Breast epithelium (tissue), 4 donors: ENCODE results near the gene RADIL. TPM values are rescaled to one million over a fixed set of nuclear protein-coding genes. Genes with fewer than 3 reads are reported as not detected.
A peak's percentile ranks its signal among the peaks of the same experiment; 100 is the strongest.

ENCODE experiments used
- DNase-seq, 2 donors: peaks; one replicate each; pipeline ENCODE4 v3.0.0-alpha.2; 2019; ENCODE audit warnings: low spot score in 2 of 2
- H3K27ac ChIP-seq, 2 donors: fragments of 200-600 bp; sonication (generic) in 1 of 2; one replicate each; pipeline ENCODE4 v1.5.1; 2016 to 2019; ENCODE audit warnings: mild to moderate bottlenecking in 1 of 2
- H3K27me3 ChIP-seq, 2 donors: fragments of 200-600 bp; sonication (generic) in 1 of 2; one replicate each; pipeline versions ENCODE4 v1.5.1 to v1.6.0; 2017 to 2019; ENCODE audit warnings: control low read depth in 1 of 2, mild to moderate bottlenecking in 1 of 2
- H3K36me3 ChIP-seq: fragments of 200-600 bp; one replicate; pipeline ENCODE4 v1.5.1; 2019
- H3K4me1 ChIP-seq, 2 donors: fragments of 200-600 bp; sonication (generic); one replicate each; pipeline ENCODE4 v1.5.1; 2016 to 2019; ENCODE audit warnings: control low read depth in 1 of 2
- H3K4me3 ChIP-seq, 3 donors: fragments of 200-600 bp; sonication (generic); 1 replicate in 2 of 3; 2 replicates in 1 of 3; pipeline ENCODE4 v1.5.1; 2016 to 2019; ENCODE audit warnings: mild to moderate bottlenecking in 3 of 3, moderate library complexity in 2 of 3
- H3K9me3 ChIP-seq, 2 donors: fragments of 200-600 bp; sonication (generic) in 1 of 2; one replicate each; pipeline ENCODE4 v1.5.1; 2016 to 2019; ENCODE audit warnings: control low read depth in 1 of 2
- CTCF ChIP-seq, 3 donors: fragments of 450-650 bp; IDR thresholded peaks; one replicate each; pipeline ENCODE4 v1.5.1; 2016 to 2017; ENCODE audit warnings: antibody characterized with exemption in 3 of 3, mild to moderate bottlenecking in 3 of 3, moderate library complexity in 3 of 3
- POLR2A ChIP-seq: fragments of 450-650 bp; IDR thresholded peaks from one replicate; pipeline ENCODE4 v1.6.1; 2016; ENCODE audit warnings: antibody characterized with exemption, mild to moderate bottlenecking, moderate library complexity
- POLR2AphosphoS5 ChIP-seq, 3 donors: sonication (generic); formaldehyde crosslinking; IDR thresholded peaks; one replicate each; pipeline ENCODE4 v1.6.1; 2017; ENCODE audit warnings: antibody characterized with exemption in 3 of 3
- intact Hi-C: fragments of 100-400 bp; cut with DNase I; formaldehyde crosslinking; loops from one replicate; pipeline ENCODE4 v1.15.1; 2023; ENCODE audit warnings: low total_unique reads
- total RNA-seq, 3 donors: library from RNA; depleted of rRNA; stranded (reverse); fragments of >200 nt; gene quantifications; one replicate each; pipeline ENCODE4 v1.1.0, GENCODE V29; 2016

RADIL gene
- total RNA-seq, 3 donors from 2014 or later: 4.4 to 8.5 (median 5.9) TPM

GRCh38 chr7:4861227-4861626, 22.3 kb downstream of the RADIL start:
- peaks cover 0 to 16% of the 10 kb centered on the region in 2 donors for H3K27me3 ChIP-seq
- intact Hi-C loops: no loop called here
- H3K4me3 ChIP-seq: peak overlapping the region; percentile 33 to 61 (median 36)
- no peak overlapping the region for H3K27ac ChIP-seq
- TF ChIP-seq CTCF (IDR thresholded peaks at IDR 0.05) (no peak), POLR2AphosphoS5 (IDR thresholded peaks at IDR 0.05) (no peak), POLR2A (no peak)
- H3K36me3 ChIP-seq: no peaks in the 10 kb centered on the region
- DNase-seq: no peak
- no peaks in the 10 kb centered on the region for H3K4me1 ChIP-seq
- H3K9me3 ChIP-seq: peaks cover 0 to 6% of the 10 kb centered on the region in 2 donors

- intact Hi-C loops: no loop called here
- H3K9me3 ChIP-seq: peaks cover 0 to 5% of the 10 kb centered on the region in 2 donors
- H3K36me3 ChIP-seq: no peaks in the 10 kb centered on the region
- TF ChIP-seq POLR2A (no peak), POLR2AphosphoS5 (IDR thresholded peaks at IDR 0.05) (no peak), CTCF (IDR thresholded peaks at IDR 0.05) (no peak)
- no peak for DNase-seq
- H3K4me3 ChIP-seq: no peak overlapping the region
- peaks cover 0 to 12% of the 10 kb centered on the region in 2 donors for H3K27me3 ChIP-seq
- H3K4me1 ChIP-seq: no peaks in the 10 kb centered on the region
- no peak overlapping the region for H3K27ac ChIP-seq
These were observed 26.3 kb downstream of the RADIL start for GRCh38 chr7:4857189-4857588.

- TF ChIP-seq POLR2AphosphoS5 (IDR thresholded peaks at IDR 0.05) (no peak), POLR2A (no peak), CTCF (IDR thresholded peaks at IDR 0.05) (no peak)
- DNase-seq: no peak
- Histone ChIP-seq H3K27ac (no peak overlapping the region), H3K4me1 (no peaks in the 10 kb centered on the region), H3K9me3 (peaks cover 2 to 6% of the 10 kb centered on the region in 2 donors), H3K4me3 (no peak overlapping the region), H3K36me3 (no peaks in the 10 kb centered on the region), H3K27me3 (peaks cover 0 to 5% of the 10 kb centered on the region in 2 donors)
- intact Hi-C loops: no loop called here
These were observed 27.0 kb downstream of the RADIL start for GRCh38 chr7:4856336-4857057.

- intact Hi-C loops: no loop called here
These were observed 28.6 kb downstream of the RADIL start for GRCh38 chr7:4854916-4855315.

More at GRCh38 chr7:4854916-4855315, 28.6 kb downstream of the RADIL start:
- H3K9me3 ChIP-seq: peaks cover 8 to 15% of the 10 kb centered on the region in 2 donors
- H3K4me1 ChIP-seq: no peaks in the 10 kb centered on the region
- no peaks in the 10 kb centered on the region for H3K36me3 ChIP-seq
- H3K27ac ChIP-seq: no peak overlapping the region
- TF ChIP-seq POLR2AphosphoS5 (IDR thresholded peaks at IDR 0.05) (no peak), POLR2A (no peak), CTCF (IDR thresholded peaks at IDR 0.05) (no peak)
- H3K27me3 ChIP-seq: no peaks in the 10 kb centered on the region
- DNase-seq: no peak
- H3K4me3 ChIP-seq: no peak overlapping the region
